ENCODE measurements around the gene TBC1D24. TPM values are rescaled to one million over a fixed set of nuclear protein-coding genes. Genes with fewer than 3 reads are reported as not detected.
"Not testable (repeated sequence)": the region's sequence is repeated elsewhere in the genome, so short reads cannot be mapped to it uniquely, and the experiment has no call there.

TBC1D24 gene
- total and polyA plus RNA-seq, 9 of the 15 experiments (the other 6 are each of a cell fraction or from before 2014, with no cell fraction given) = 1.7 to 22.6 (median 7.2) TPM

DNA sequence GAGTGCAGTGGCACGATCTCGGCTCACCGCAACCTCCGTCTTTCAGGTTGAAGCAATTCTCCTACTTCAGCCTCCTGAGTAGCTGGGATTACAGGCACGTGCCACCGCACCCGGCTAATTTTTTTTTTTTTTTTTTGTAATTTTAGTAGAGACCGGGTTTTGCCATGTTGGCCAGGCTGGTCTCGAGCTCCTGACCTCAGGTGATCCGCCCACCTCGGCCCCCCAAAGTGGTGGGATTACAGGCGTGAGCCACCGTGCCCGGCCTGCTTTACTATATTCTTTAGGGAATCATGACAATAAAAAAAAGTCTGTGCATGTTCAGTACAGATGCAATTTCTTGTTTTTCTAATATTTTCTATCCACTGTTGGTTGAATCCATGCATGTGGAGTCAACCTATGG lies 68.8 kb downstream of the TBC1D24 start:
- H3K9ac ChIP-seq (ENCODE audit: insufficient read depth in 1 of 2, low read depth in 2 of 2, low read length in 2 of 2); intact Hi-C loops (cut with micrococcal nuclease); CTCF ChIA-PET (ENCODE audit: low intra/inter-chr PET ratio); H4K20me1 ChIP-seq (replicated peaks; ENCODE audit: control insufficient read depth, insufficient read depth, low read length); H3K27ac ChIP-seq (ENCODE audit: extremely low read depth, low read depth, low read length); H3K4me1 ChIP-seq (replicated peaks in 1 of 2; ENCODE audit: control insufficient read depth in 2 of 2, insufficient read depth in 2 of 2, low read length in 2 of 2); BruUV-seq (replicated peaks); H3K4me2 ChIP-seq (ENCODE audit: insufficient read depth, low read length); ATAC-seq; H3K27me3 ChIP-seq (ENCODE audit: control insufficient read depth in 2 of 2, insufficient read depth in 2 of 2, low read length in 2 of 2); H3K9me3 ChIP-seq (replicated peaks; ENCODE audit: control insufficient read depth, insufficient read depth, low read depth, low read length); DNase-seq (ENCODE audit: extremely low read depth in 1 of 4, low spot score in 3 of 4); H2AFZ ChIP-seq (ENCODE audit: low read depth, low read length); POLR2A ChIA-PET; H3K9me1 ChIP-seq (ENCODE audit: control insufficient read depth, insufficient read depth, low read length); H3K4me3 ChIP-seq; FAIRE-seq: not testable (repeated sequence)
- 88% methylated on average over 13 of the region's 14 CpGs for WGBS (ENCODE audit: insufficient coverage, low coverage, missing lambda C conversion rate)
- Histone ChIP-seq H3K36me3 (ENCODE audit: control insufficient read depth, insufficient read depth, low read length) (peaks cover 16% of the 10 kb centered on the region; the same call in 2 of the 3 replicates), H3K79me2 (ENCODE audit: control insufficient read depth, insufficient read depth, low read length) (peaks cover 52% of the 10 kb centered on the region)
- in situ Hi-C loops (cut with MboI) = loop anchor here (5.0 kb wide), 1 partner anchor 114 kb away; no protein-coding TSS in a partner anchor

DNA sequence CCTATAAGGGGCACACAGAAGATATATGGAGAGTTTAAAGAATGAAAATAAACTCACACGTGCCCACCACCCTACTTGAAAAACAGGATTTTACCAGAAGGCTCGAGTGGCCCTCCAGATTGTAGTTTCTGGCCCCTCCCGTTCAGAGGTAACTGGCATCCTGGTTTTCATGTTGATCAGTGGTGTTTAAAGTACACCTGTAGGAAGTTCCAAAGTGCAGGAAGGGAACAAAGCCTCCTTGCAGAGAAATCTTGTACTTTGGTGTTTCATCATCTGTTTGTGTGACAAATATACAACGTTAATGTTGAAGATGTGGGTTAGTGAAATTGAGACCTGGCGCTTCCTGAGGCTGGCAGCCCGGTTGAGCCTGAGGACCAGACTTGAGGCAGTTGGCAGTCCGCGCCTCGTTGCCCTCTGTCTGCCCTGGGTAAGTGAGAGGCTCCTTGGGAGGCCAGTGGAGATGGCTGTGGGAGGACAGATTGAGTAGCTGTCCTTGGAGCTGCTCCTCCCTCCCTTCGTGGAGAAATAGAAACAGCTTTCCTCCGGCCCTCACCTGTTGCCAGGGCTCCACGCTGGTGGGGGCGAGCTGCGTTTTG lies 75.5 kb downstream of the TBC1D24 start:
- H4K20me1 ChIP-seq (replicated peaks; ENCODE audit: control insufficient read depth, insufficient read depth, low read length); H3K4me3 ChIP-seq; H3K27ac ChIP-seq (ENCODE audit: extremely low read depth, low read depth, low read length); H3K36me3 ChIP-seq (ENCODE audit: control insufficient read depth, insufficient read depth, low read length); CTCF ChIA-PET (ENCODE audit: low intra/inter-chr PET ratio); H3K9me3 ChIP-seq (replicated peaks; ENCODE audit: control insufficient read depth, insufficient read depth, low read depth, low read length); ATAC-seq; H3K9ac ChIP-seq (ENCODE audit: insufficient read depth in 1 of 2, low read depth in 2 of 2, low read length in 2 of 2); BruUV-seq (replicated peaks); H3K27me3 ChIP-seq (ENCODE audit: control insufficient read depth in 2 of 2, insufficient read depth in 2 of 2, low read length in 2 of 2); H3K4me1 ChIP-seq (replicated peaks in 1 of 2; ENCODE audit: control insufficient read depth in 2 of 2, insufficient read depth in 2 of 2, low read length in 2 of 2); intact Hi-C loops (cut with micrococcal nuclease); DNase-seq (ENCODE audit: extremely low read depth in 1 of 4, low spot score in 3 of 4); in situ Hi-C loops (cut with MboI); FAIRE-seq; H2AFZ ChIP-seq (ENCODE audit: low read depth, low read length); POLR2A ChIA-PET; H3K4me2 ChIP-seq (ENCODE audit: insufficient read depth, low read length); H3K9me1 ChIP-seq (ENCODE audit: control insufficient read depth, insufficient read depth, low read length): not testable (repeated sequence)
- WGBS (ENCODE audit: insufficient coverage, low coverage, missing lambda C conversion rate) = no CpG with 5 or more reads among the region's 14 CpGs
- peaks cover 16% of the 10 kb centered on the region for H3K79me2 ChIP-seq (ENCODE audit: control insufficient read depth, insufficient read depth, low read length)
